G401.6 (cell line): Measurements from ENCODE around the gene PLPP3.

Source experiments
- FAIRE-seq: peaks from 2 replicates; lab custom pipeline; 2012; peaks lifted over from hg19 to GRCh38; lab: Jason Lieb, UNC

The PLPP3 gene

DNA sequence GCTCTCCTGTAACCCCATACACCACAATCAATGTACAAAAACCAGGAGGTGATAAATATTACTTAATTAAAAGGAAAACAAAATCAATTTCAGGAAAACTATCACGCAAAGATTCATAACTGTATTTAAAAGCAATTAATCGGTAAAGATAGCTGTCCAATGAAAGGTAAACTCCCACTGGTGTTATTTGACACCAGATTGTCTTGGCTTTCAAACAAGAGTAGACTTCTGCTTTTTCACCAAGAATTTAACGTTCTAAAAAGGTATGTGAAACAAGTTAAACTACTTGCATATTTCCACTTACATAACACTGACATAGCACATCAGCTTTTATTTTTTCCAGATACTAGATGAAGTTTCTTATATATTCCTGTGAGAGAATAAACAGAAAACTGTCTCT, 3.5 kb downstream of the PLPP3 start:
- no peak for FAIRE-seq

DNA sequence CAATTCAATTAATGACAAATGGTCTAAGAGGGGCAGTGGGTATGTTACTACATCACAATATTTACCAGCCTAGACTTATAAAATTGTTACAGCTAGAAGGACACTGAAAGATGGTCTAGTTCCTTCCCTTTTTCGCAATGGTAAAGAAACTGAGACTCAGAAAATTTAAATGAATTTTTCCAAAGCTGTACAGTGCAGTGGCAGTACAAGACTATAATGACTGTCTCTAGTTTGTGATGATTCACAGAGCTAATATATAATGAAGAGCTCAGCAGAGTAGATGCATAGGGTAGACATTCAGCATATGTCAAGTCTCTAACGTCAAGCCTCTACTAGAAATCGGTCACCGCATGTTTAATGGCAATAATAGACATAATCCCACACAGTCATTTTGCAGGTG, 4.6 kb downstream of the PLPP3 start:
- no peak for FAIRE-seq

DNA sequence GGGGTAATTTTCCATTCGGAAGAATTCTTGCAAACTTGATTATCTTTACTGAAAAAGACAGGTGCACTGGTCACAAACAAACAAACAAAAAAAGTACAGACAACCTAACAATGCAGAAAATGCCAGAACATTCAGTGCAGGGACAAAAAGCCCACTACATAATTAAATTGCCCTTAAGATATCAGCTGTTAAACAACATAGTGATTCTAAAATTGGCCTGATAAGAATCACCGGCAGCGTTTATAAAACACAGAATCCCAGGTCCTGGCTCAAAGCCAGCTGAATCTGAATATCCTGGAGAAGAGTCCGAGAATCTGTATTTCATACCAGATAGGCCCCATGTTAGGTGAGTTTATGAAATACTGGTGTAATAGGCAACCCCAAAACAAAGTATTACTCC, 6.1 kb downstream of the PLPP3 start:
- FAIRE-seq: no peak

DNA sequence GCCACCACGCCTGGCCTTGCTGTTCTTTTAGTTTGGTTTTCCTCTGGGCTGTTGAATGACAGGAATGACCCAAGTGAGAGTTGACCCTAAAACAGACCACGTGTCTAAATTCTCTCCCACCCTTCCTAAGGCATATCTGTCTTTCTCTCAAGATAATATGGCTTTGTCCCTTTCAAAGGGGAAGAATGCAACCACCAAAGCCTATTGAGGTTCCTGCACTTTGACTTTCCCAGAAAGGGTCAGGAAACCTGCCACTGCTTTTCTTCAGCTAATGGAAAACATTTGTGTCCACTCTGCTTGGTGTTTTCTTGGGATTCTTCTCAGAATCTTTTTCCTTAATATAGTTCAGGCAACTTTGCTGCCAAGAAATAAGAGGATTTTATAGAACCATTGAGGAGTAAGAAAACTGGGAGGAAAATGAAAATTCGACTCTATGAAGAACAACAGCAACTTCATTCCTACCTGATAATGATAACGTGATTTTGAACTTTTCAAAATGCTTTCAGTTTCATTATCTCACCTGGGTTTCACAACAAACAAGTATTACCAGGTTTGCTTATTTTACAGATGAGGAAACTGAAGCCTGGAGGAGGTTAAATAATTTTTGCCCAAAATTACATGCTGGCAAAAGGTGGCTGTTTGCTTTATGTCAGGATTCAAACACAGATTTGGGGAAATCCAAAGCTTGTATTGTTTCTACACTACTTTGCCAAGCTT, 6.9 kb downstream of the PLPP3 start:
- no peak for FAIRE-seq

DNA sequence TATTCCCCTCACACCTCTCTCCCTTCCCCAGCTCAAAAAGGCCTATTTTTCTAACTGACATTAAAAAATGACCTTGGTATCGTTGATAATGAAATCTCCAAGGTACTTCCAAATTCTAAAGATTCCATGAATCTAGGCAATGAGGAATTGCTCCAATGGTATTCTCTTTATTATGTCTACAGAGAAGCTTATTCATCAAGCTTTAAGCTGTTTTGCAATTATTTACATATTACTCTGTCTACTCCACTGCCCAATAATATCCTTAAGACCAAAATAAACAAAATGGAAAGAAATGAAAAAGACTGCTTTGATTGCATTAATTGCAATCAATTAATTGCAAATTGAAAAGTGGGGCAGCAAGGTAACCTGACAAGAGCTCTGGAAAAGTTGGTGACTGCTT, 7.9 kb downstream of the PLPP3 start:
- no peak for FAIRE-seq

DNA sequence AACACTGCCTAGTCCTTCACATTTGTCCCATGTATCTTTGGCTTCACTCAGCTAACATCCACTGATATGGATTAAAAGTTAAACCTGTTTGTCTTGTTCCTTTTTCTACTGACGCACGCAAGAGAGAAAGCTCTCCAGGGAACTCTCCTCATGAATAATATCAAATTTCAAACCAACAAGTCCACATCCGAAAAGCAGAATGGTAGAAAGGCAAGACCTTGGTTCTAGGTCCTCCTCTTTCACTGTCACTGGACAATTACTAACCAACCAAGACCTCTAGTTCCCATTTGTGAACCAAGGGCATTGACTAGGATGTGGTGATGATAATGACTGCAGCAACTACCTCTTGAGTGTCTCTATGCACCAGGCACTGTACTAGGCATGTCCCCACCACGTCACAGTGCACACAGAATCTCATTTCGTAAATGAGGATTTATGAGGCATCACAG, 8.4 kb downstream of the PLPP3 start:
- FAIRE-seq: no peak

DNA sequence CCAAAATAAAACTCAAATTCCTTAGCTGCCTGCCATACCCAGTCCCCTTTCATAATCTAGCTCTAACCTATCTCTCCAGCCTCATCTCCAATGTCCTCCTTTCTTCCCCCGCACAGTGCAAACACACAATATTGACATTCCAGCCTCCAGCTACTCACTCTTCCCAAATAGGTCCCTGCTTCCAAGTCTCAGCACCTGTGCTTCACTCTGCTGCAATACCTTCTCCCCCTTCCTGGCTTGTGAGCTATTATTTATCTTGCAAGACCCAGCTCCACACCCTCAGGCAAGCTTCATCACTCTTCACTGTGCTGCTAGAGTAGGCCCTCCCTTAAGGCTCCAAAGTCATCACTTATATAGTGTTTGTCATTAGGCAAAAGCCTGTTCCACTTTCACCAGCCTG, 9.7 kb downstream of the PLPP3 start:
- no peak for FAIRE-seq

DNA sequence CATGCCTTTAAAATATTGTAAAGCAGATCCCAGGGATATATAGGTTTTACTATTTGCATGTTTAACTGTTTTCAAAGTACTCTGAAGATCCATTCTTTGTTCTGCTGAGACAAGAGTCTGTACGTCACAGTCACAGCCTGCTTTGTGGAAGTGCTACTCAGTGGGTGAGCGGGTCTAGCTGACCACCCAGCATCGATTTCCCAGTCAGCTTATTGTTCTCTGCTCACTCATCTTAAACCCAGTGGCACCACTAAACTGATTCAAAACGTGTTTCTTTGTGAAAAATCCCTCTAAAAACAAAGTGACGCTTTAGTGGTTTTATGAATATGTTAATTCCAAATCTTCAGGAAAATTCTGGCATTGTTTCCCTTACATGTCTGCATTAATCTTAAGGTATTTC, 12.4 kb downstream of the PLPP3 start:
- no peak for FAIRE-seq

DNA sequence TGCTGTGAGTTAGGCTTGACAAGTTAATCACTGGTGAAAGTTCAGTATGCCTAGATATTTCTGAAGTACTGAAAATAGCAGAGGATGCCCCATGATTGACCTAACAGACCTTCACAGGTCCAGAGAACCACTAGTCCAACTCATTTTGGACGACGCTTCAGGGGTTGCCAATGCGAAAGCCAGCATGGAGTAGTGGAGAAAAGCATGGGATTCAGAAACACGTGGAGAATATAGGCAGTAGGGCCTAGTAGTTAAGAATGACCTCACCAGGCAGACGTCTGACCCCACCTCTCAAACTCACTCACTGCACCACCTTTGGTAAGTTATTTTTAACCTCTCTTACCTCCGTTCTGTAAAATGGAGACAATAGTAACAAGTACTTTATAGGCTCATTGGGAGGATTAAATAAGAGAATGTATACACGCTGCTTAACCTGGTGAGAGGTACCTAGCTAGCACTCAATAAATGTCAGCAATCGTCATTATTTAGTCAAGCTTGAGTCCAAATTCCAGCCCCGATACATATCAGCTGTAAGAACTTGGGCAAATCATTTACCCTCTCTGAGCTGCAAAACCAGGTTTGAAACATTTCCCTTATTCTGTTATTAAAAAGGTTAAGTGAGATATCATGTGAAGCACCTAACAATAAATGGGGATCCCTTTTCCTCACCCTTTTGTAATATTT, 13.2 kb downstream of the PLPP3 start:
- no peak for FAIRE-seq

DNA sequence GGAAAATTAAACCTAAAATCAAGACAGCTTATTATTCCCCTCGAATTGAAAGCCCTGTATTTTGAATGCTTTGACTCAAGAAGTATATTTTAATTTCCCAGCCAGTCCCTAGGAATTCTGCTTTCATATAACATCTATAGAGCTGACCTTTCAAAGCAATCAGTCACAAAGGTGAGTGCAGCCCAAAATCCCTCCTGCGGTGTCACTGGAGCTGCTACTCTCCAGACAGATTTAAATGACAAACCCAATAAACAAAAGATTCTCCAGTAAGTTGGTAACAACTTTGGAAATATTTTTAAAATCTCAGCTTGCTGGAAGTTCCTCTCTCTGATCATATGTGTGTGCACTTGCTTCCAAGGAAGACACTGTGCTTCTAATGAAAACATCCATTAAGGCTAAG, 14.7 kb downstream of the PLPP3 start:
- no peak for FAIRE-seq

DNA sequence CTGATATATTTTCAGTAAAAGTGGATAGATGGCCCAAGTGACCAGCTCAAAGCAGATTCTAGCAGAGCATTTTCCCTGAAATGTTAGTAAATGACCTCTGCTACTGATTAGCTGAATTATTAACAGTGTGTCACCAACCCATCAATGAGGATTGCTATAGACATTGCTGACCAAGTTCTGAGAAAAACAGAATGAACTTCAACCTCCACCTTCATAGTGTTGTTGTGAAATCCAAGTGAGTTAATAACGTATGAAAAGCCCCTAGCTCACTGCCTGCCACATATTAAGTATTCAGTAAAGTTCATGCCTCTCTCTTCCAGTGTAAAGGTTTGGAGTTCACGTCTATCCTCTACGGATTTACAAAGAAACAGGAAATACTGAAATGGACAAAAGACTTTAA, 15.8 kb downstream of the PLPP3 start:
- FAIRE-seq: no peak

DNA sequence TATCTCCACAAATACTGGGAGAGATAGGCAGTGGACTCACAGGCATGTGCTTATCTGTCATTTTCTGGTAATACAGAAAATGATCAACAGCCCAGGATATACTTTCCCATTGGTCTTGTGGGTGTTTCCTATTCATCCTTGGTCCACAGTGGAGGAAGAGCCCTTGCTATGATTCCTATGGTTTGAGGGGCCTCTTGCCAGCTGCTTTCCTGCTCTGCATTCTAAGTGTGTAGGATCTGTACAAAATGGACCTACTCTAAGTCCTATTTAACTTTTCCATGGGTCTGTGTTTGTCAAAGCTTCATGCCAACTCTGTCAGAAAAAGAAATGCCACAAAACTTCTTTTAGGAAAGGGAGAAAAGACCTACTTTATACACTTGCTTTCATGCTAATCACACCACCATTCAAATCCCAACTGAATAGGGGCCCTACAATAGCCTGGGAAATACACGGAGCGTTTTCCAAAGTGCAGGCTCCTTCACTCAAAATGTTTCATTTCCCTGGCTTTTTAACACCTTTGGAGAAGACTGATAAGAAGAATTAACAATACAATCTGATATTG, 16.4 kb downstream of the PLPP3 start:
- no peak for FAIRE-seq

DNA sequence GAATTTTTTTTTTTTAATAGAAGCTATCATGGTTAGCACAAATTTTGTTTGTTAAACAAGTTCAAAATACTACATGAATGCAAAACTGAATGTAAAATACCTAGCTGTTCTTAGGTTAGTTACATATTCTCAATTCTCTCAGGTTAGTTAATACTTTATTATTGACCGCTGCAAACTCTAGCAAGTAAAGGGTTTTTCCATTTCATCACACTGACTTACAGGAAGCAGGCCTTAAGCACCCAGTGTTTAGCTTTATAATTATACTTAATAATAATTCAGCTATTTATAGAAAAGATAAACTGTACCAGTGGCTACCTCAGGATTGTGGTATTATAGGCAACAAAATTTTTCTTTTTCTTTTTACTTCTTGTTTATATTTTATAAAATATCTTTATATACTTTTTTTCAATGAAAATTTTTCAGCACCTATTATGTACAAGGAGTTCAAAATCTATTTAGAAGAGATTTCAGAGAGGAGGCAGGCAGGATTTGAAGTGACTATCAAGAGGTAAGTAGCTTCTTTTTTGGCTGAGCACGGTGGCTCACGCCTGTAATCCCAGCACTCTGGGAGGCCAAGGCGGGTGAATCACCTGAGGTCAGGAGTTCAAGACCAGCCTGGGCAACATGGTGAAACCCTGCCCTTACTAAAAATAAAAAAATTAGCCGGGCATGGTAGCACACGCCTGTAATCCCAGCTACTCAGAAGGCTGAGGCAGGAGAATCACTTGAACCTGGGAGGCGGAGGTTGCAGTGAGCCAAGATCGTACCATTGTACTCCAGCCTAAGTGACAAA, 17.9 kb downstream of the PLPP3 start:
- no peak for FAIRE-seq

DNA sequence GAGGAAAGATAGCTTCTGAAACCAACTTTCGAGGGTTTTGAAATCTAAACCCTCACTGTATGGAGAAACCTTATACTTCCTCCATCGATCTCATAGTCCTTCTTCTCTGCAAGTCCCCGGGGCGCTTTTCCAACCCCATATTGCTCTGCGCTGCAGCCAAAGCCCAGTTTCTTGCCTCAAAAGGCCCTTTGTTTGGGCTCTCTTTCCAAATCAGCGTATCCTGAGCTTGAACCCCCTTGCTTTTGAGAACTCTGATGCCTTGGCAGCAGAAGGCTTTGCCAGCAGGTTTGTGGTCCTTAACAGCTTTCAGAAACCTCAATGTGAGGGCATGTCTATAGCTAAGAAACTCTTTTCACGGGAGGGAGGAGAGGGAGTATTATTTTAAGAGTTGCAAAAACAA, 21.6 kb downstream of the PLPP3 start:
- no peak for FAIRE-seq

DNA sequence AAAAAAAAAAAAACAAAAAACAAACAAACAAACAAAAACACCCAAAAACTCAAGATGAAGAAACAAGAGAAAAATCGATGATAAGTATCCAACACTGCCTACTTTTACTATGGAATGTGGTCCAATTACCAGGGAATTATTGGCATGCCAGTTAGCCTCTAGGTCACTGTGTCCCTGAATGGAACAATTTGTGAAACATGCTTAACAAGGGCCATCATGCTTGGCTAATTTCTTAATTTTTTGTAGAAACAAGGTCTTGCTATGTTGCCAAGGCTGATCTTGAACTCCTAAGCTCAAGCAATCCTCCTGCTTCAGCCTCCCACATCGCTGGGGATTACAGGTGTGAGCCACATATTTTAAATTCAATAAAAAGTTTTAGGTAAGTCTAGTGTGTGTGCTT, 23.9 kb downstream of the PLPP3 start:
- FAIRE-seq: no peak

DNA sequence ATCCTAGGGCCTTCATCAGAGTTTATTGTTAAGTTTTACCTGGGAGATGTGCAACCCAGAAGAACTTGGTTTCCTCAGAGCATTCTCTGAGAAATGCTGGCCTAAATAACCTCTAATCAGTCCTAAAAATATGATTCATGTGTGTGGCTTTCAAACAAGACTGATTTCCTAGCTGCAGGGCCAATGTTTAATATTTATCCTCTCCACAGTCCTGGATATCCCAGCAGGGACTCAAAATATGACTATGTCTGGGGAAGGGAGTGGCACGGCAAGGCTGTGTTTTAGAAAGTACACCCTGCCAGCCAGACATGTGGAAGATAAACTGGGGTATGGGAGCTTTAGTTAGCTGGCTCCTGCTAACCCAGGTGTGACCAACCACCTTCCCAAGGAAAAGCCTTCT, 26.3 kb downstream of the PLPP3 start:
- no peak for FAIRE-seq

DNA sequence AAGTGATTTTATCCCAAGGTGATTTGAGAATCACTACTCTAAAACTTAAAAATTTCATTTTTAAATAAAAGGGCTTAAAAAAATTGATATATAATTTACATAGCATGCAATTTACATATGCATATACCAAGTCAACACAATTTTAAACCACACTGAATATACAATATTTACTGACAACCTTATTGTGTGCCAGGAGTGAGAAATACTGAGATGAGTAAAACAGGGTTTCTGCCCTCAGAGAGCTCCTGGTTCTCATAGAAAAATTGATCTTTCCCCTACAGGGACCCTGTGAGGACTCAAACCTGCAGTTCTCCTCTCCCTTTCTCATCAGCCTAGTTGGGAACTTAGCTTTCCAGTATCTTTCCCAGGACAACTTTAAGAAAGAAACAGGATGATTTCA, 27.0 kb downstream of the PLPP3 start:
- FAIRE-seq: no peak

DNA sequence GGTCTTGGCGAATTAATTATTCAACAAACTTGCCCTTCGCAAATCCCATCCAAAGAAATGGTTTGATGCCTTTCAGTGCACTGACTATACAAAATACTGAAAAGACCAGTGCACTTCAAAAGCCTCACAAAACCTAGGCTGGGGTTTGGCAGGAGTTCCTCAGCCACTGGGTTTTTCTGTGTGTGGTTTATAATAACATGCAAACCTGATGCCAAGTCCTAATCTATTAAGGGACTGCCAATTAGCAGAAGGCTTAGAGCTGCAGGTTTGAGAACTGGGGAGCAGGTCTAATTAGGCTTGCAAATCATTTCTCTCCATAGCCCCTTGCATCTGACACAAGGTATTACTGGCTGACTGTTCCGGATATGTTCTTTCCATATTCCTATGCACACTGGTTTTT, 27.7 kb downstream of the PLPP3 start:
- no peak for FAIRE-seq

DNA sequence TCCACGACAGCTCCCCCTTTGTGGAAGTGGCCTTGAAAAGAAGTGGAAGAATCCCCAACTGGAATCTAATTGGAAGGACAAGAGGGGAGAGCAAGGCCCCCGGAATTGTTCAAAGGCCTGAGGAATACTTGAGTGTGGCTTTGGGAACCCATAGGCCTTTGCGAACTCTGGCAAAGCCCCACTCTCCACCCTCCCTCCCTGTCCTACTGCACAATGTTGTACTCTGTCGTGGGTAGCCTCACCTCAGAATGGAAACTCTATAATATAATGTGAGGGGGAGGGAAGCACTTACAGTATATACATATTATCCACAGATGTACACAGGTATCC, 28.5 kb downstream of the PLPP3 start:
- FAIRE-seq: no peak

DNA sequence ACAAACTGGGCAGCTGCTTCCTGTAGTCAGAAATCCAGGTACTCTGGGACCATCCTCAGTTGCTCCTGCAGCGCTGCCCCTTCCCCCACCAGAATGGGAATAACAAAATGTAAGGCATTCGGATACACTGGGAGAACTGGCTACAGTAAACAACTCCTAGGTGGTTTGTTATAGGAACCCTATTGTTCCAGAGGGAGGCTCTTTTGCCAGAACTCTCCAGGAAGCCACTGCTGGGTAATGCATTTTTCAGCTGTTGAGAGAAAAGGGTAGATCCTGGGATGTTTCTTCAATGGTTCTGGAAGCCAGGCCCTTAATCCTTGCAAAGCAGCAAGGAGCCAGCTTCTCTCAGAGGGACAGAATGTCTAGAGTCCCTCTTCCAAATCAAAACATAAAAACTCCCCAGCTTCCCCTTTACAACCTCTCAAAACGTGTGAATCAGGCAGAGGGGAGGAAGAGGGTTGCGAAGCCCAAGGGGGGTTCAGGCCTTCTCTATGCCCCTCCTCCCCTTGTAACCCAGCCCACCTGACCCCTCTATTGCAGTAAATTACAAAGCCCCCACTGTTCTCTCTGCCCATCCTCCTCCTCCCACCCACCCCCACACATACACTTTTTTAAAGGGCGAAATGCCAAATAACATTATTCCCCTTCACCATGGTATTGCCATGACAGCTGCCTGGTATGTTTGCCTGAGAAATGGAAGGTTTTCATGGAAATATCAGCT, 29.1 kb downstream of the PLPP3 start:
- no peak for FAIRE-seq

DNA sequence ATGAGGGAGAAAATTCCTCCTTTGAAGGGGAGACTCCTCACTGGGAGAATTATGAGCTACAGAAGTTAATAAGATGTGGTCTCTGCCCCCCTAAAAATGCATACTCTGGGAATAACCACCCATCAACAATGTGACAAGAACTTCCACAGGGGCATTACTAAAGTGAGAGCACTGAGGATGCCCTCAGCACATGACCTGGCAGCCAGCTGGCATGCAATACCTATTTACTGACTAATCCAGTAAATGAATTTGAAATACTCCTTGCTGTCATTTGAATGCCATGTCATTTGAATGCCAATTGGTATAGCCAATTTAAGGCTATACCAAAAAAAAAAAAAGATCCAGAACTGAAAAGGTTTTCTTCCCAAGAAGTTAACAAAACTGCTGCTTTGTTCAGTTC, 30.8 kb downstream of the PLPP3 start:
- FAIRE-seq: no peak

DNA sequence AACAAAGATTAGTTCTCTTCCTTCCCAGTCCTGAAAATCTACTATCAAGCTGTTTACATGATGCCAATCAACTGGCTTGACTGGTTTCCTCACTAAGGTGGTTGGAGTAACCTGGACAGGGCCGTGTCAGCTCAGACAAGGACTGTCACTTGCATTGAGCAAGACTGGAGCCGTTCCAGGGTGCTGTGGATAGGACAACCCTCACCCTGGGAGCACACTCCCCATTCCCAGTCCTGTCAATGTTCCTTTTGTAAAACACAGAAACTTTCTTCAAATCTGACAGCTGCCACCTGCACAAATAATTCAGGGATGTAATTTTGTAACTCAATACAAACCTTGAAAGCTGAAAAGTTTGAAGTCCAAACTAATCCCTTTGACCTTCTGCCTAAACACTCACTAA, 31.4 kb downstream of the PLPP3 start:
- no peak for FAIRE-seq

DNA sequence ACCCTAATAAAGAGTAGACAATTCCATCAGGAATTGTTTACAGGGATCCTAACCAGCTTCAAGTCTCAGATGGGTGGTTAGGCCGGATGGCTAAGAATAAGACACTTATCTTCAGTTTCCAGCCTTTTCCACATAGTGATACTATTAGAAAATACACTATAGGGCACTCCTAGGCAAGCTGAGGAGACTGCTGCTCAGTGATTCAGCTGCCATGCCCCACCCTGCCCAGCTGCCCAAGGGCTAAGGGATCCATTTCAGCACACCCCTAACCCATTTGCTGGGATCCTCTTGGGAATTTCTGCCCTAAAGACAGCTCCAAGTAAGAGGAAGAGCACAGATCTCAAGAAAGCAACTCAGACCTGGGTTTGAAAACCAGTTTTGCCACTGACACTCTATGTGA, 31.9 kb downstream of the PLPP3 start:
- no peak for FAIRE-seq
